ENCODE measurements around the gene UFSP1. TPM values are rescaled to one million over a fixed set of nuclear protein-coding genes. Genes with fewer than 3 reads are reported as not detected.

UFSP1 gene
- total RNA-seq, 1 experiment from 2014 or later = 4.8 TPM

GRCh38 chr7:100890653-100891567 is 1.4 kb upstream of the UFSP1 start:
- peaks cover 28% of the 10 kb centered on the region for H3K36me3 Mint-ChIP-seq
- peaks cover 11% of the 10 kb centered on the region for H3K27me3 Mint-ChIP-seq (ENCODE audit: low read depth)
- DNase-seq (ENCODE audit: low spot score) = peak; percentile 48
- H3K4me3 Mint-ChIP-seq = peak overlapping the region; percentile 88
- ChIA-PET POLR2A (interaction anchor here (0.5 to 6.2 kb wide), 11 partner anchors 16 to 1011 kb away, joined by 3 to 71 read pairs (median 4); partner anchors contain the start of genes EPHB4, FBXO24, SRRT and TRIP6), CTCF (interaction anchor here (0.6 to 2.4 kb wide), 25 partner anchors 16 to 1744 kb away, joined by 3 to 18 read pairs (median 5); partner anchors contain the start of genes EPHB4, POP7, SLC12A9 and SRRT)
- peaks cover 42% of the 10 kb centered on the region for H3K4me1 Mint-ChIP-seq
- H3K27ac Mint-ChIP-seq = peak overlapping the region; percentile 97
- no peaks in the 10 kb centered on the region for H3K9me3 Mint-ChIP-seq
- no peak for ATAC-seq
- TF ChIP-seq ZBTB21 (CRISPR knock-in tag; IDR thresholded peaks at IDR 0.05; ENCODE audit: borderline replicate concordance) (no peak), ZNF281 (CRISPR knock-in tag; IDR thresholded peaks at IDR 0.05) (0 out of 2 replicates have a peak, but pooled peaks have one; percentile 18), SOX15 (CRISPR knock-in tag; IDR thresholded peaks at IDR 0.05) (no peak), ZNF232 (CRISPR knock-in tag; IDR thresholded peaks at IDR 0.05) (peak; percentile 20; the same call in 1 of the 2 replicates), ERG (CRISPR knock-in tag; IDR thresholded peaks at IDR 0.05) (no peak), NFYB (CRISPR knock-in tag; conservative IDR thresholded peaks at IDR 0.05; ENCODE audit: low read depth) (no peak), CREB1 (CRISPR knock-in tag; IDR thresholded peaks at IDR 0.05) (no peak), ATF2 (CRISPR knock-in tag; IDR thresholded peaks at IDR 0.05; ENCODE audit: borderline replicate concordance, low read depth) (no peak), NFATC4 (CRISPR knock-in tag; IDR thresholded peaks at IDR 0.05) (no peak), JUN (CRISPR knock-in tag; IDR thresholded peaks at IDR 0.05) (no peak), GTF2I (CRISPR knock-in tag; conservative IDR thresholded peaks at IDR 0.05) (0 out of 2 replicates have a peak, but pooled peaks have one; percentile 10), ATF3 (CRISPR knock-in tag; conservative IDR thresholded peaks at IDR 0.05) (no peak), ZNF532 (CRISPR knock-in tag; IDR thresholded peaks at IDR 0.05; ENCODE audit: borderline replicate concordance) (no peak), TEAD4 (CRISPR knock-in tag; IDR thresholded peaks at IDR 0.05) (0 out of 2 replicates have a peak, but pooled peaks have one; percentile 10), NR1H2 (CRISPR knock-in tag; IDR thresholded peaks at IDR 0.05) (no peak), CBFB (CRISPR knock-in tag; IDR thresholded peaks at IDR 0.05; ENCODE audit: low read depth) (no peak), FOXK1 (CRISPR knock-in tag; IDR thresholded peaks at IDR 0.05) (no peak), ZBTB43 (CRISPR knock-in tag; IDR thresholded peaks at IDR 0.05) (no peak), HMGA2 (CRISPR knock-in tag; IDR thresholded peaks at IDR 0.05) (no peak), MLX (CRISPR knock-in tag; IDR thresholded peaks at IDR 0.05) (no peak), MAX (CRISPR knock-in tag; IDR thresholded peaks at IDR 0.05) (peak; percentile 13; the same call in 1 of the 2 replicates)
